ENCODE measurements around the gene LRP1B.

- TF ChIP-seq CTCF (IDR thresholded peaks at IDR 0.05) (no peak), ZFX (IDR thresholded peaks at IDR 0.05; ENCODE audit: borderline replicate concordance) (no peak)
Observed at GRCh38 chr2:142136571-142136970, 5.8 kb upstream of the LRP1B start.
